ENCODE data around the gene SMYD3.

SMYD3 gene

GRCh38 chr1:246199086-246199645 is 307.9 kb downstream of the SMYD3 start:
- Histone ChIP-seq H3K79me2 (ENCODE audit: low read length) (no peaks in the 10 kb centered on the region), H2AFZ (ENCODE audit: low read length) (no peak overlapping the region), H3F3A (ENCODE audit: insufficient read depth, low read length) (no peaks in the 10 kb centered on the region), H3K9me3 (replicated peaks; ENCODE audit: insufficient read depth, low read length) (no peaks in the 10 kb centered on the region), H4K20me1 (ENCODE audit: insufficient read depth, low read length) (no peaks in the 10 kb centered on the region), H3K36me3 (replicated peaks; ENCODE audit: insufficient read depth, low read length) (no peaks in the 10 kb centered on the region), H3K9me2 (replicated peaks; ENCODE audit: insufficient read depth, low read length) (no peaks in the 10 kb centered on the region), H3K4me3 (ENCODE audit: low read length) (no peak overlapping the region), H3K9ac (ENCODE audit: low read length) (no peak overlapping the region), H3K4me2 (ENCODE audit: low read depth, low read length) (no peak overlapping the region), H3K27me3 (replicated peaks; ENCODE audit: insufficient read depth, low read length) (no peaks in the 10 kb centered on the region), H3K27ac (ENCODE audit: low read length) (no peak overlapping the region), H3K4me1 (ENCODE audit: low read length) (no peaks in the 10 kb centered on the region)
- TF ChIP-seq EZH2phosphoT487 (IDR thresholded peaks at IDR 0.05; ENCODE audit: low read length) = no peak
- no peak for TF ChIP-seq EZH2 (optimal IDR thresholded peaks at IDR 0.05; ENCODE audit: low read depth, low read length)
- TF ChIP-seq CTCF (IDR thresholded peaks at IDR 0.05; ENCODE audit: low read length) = no peak
- DNase-seq = no peak

- Histone ChIP-seq H3K9me3 (replicated peaks; ENCODE audit: insufficient read depth, low read length) (no peaks in the 10 kb centered on the region), H3K9me2 (replicated peaks; ENCODE audit: insufficient read depth, low read length) (no peaks in the 10 kb centered on the region), H2AFZ (ENCODE audit: low read length) (no peak overlapping the region), H3K9ac (ENCODE audit: low read length) (no peak overlapping the region), H3K27ac (ENCODE audit: low read length) (no peak overlapping the region), H3F3A (ENCODE audit: insufficient read depth, low read length) (no peaks in the 10 kb centered on the region), H3K4me3 (ENCODE audit: low read length) (no peak overlapping the region), H4K20me1 (ENCODE audit: insufficient read depth, low read length) (no peaks in the 10 kb centered on the region), H3K4me1 (ENCODE audit: low read length) (no peaks in the 10 kb centered on the region), H3K36me3 (replicated peaks; ENCODE audit: insufficient read depth, low read length) (no peaks in the 10 kb centered on the region), H3K79me2 (ENCODE audit: low read length) (no peaks in the 10 kb centered on the region), H3K27me3 (replicated peaks; ENCODE audit: insufficient read depth, low read length) (no peaks in the 10 kb centered on the region), H3K4me2 (ENCODE audit: low read depth, low read length) (no peak overlapping the region)
- no peak for DNase-seq
- no peak for TF ChIP-seq EZH2phosphoT487 (IDR thresholded peaks at IDR 0.05; ENCODE audit: low read length)
- no peak for TF ChIP-seq EZH2 (optimal IDR thresholded peaks at IDR 0.05; ENCODE audit: low read depth, low read length)
- TF ChIP-seq CTCF (IDR thresholded peaks at IDR 0.05; ENCODE audit: low read length) = no peak
Measured at GRCh38 chr1:246198115-246198816, 308.8 kb downstream of the SMYD3 start.

GRCh38 chr1:246197076-246197475 is 310.0 kb downstream of the SMYD3 start:
- no peak for TF ChIP-seq EZH2 (optimal IDR thresholded peaks at IDR 0.05; ENCODE audit: low read depth, low read length)
- no peak for TF ChIP-seq CTCF (IDR thresholded peaks at IDR 0.05; ENCODE audit: low read length)
- no peak for TF ChIP-seq EZH2phosphoT487 (IDR thresholded peaks at IDR 0.05; ENCODE audit: low read length)
- Histone ChIP-seq H3K9ac (ENCODE audit: low read length) (no peak overlapping the region), H3K27ac (ENCODE audit: low read length) (no peak overlapping the region)

More at GRCh38 chr1:246197076-246197475, 310.0 kb downstream of the SMYD3 start:
- no peaks in the 10 kb centered on the region for H3K27me3 ChIP-seq (replicated peaks; ENCODE audit: insufficient read depth, low read length)
- DNase-seq = no peak
- H3K79me2 ChIP-seq (ENCODE audit: low read length) = no peaks in the 10 kb centered on the region
- no peaks in the 10 kb centered on the region for H3K4me1 ChIP-seq (ENCODE audit: low read length)
- H3K36me3 ChIP-seq (replicated peaks; ENCODE audit: insufficient read depth, low read length) = no peaks in the 10 kb centered on the region
- H4K20me1 ChIP-seq (ENCODE audit: insufficient read depth, low read length) = no peaks in the 10 kb centered on the region
- no peaks in the 10 kb centered on the region for H3K9me3 ChIP-seq (replicated peaks; ENCODE audit: insufficient read depth, low read length)
- no peaks in the 10 kb centered on the region for H3K9me2 ChIP-seq (replicated peaks; ENCODE audit: insufficient read depth, low read length)
- H3K4me2 ChIP-seq (ENCODE audit: low read depth, low read length) = no peak overlapping the region
- H3F3A ChIP-seq (ENCODE audit: insufficient read depth, low read length) = no peaks in the 10 kb centered on the region
- no peak overlapping the region for H2AFZ ChIP-seq (ENCODE audit: low read length)
- H3K4me3 ChIP-seq (ENCODE audit: low read length) = no peak overlapping the region
